GM12878 (cell line): ENCODE measurements around the gene WNK2. TPM values are rescaled to one million over a fixed set of nuclear protein-coding genes. Genes with fewer than 3 reads are reported as not detected.

Source experiments
- ATAC-seq: fragments of 200-7000 bp; cut with Tn5 transposase; 3 replicates; pipeline ENCODE4 v1.9.1; 2020; ENCODE audit warnings: mild to moderate bottlenecking, moderate library complexity
- BruUV-seq: library from RNA; stranded (reverse); fragments of 400-500 nt; replicated peaks from 2 replicates; lab custom pipeline; 2021; lab: Mats Ljungman, UMichigan
- CTCF ChIA-PET: fragments of 300-600 bp; sonication (Branson Sonifier 250); formaldehyde crosslinking; extraction: SDS; loops from one replicate; lab custom pipeline; 2021; ENCODE audit warnings: inconsistent platforms; lab: Yijun Ruan, JAX
- POLR2A ChIA-PET: fragments of 350-600 bp; formaldehyde crosslinking; extraction: SDS; loops from one replicate; lab custom pipeline; 2021; ENCODE audit warnings: inconsistent platforms; lab: Charles Lee
- RAD21 ChIA-PET: fragments of 300-600 bp; sonication (Branson Sonifier 250); formaldehyde crosslinking; loops from one replicate; lab custom pipeline; 2023; ENCODE audit warnings: antibody characterized with exemption; ENCODE audit not compliant: unreplicated experiment; lab: Charles Lee
- SMC1A ChIA-PET: fragments of 300-600 bp; sonication (Branson Sonifier 250); formaldehyde crosslinking; loops from one replicate; lab custom pipeline; 2023; ENCODE audit not compliant: unreplicated experiment, uncharacterized antibody; lab: Charles Lee
- DNase-seq: peaks from one replicate; pipeline ENCODE4 v3.0.0-alpha.2; 2011; ENCODE audit warnings: low read depth, low spot score
- FAIRE-seq: peaks from 3 replicates; lab custom pipeline; 2011; peaks lifted over from hg19 to GRCh38; lab: Jason Lieb, UNC
- H2AFZ ChIP-seq: 2 replicates; pipeline ENCODE4 v1.6.0; 2011; ENCODE audit warnings: low read depth, low read length, control low read depth; ENCODE audit not compliant: control insufficient read depth
- H3K27ac ChIP-seq: 2 replicates; pipeline ENCODE4 v1.5.1; 2011; ENCODE audit warnings: control low read depth; ENCODE audit not compliant: control insufficient read depth, insufficient read depth
- H3K27me3 ChIP-seq, 2 experiments: replicated peaks in 1 of 2; 2 replicates each; pipeline versions ENCODE4 v1.6.0 to v1.6.1; 2011; ENCODE audit warnings: low read length in 1 of 2; ENCODE audit not compliant: control insufficient read depth in 2 of 2, insufficient read depth in 2 of 2
- H3K36me3 ChIP-seq, 2 experiments: 2 replicates each; pipeline ENCODE4 v1.5.1; 2011; ENCODE audit warnings: low read length in 1 of 2; ENCODE audit not compliant: control insufficient read depth in 2 of 2, insufficient read depth in 2 of 2
- H3K4me1 ChIP-seq: 2 replicates; pipeline ENCODE4 v1.6.1; 2011; ENCODE audit warnings: mild to moderate bottlenecking, low read length, moderate library complexity, mixed read lengths; ENCODE audit not compliant: control insufficient read depth, insufficient read depth
- H3K4me2 ChIP-seq: 2 replicates; pipeline ENCODE4 v1.6.0; 2011; ENCODE audit warnings: control low read depth; ENCODE audit not compliant: control insufficient read depth, insufficient read depth
- H3K4me3 ChIP-seq: fragments of 200-600 bp; sonication (generic); 2 replicates; pipeline ENCODE4 v1.5.1; 2016
- H3K79me2 ChIP-seq: 2 replicates; pipeline ENCODE4 v1.6.0; 2011; ENCODE audit warnings: low read length; ENCODE audit not compliant: control insufficient read depth, insufficient read depth
- H3K9ac ChIP-seq: 2 replicates; pipeline ENCODE4 v1.8.0; 2011; ENCODE audit warnings: low read length, control low read depth, mixed read lengths; ENCODE audit not compliant: control insufficient read depth, insufficient read depth
- H3K9me3 ChIP-seq: replicated peaks from 3 replicates; pipeline ENCODE4 v1.5.1; 2011; ENCODE audit warnings: mild to moderate bottlenecking, low read length; ENCODE audit not compliant: control insufficient read depth, insufficient read depth
- H4K20me1 ChIP-seq: 2 replicates; pipeline ENCODE4 v1.6.0; 2011; ENCODE audit not compliant: control insufficient read depth, insufficient read depth
- BCLAF1 ChIP-seq: fragments of 450-650 bp; IDR thresholded peaks from 2 replicates; pipeline ENCODE4 v1.6.1; 2017; ENCODE audit warnings: antibody characterized with exemption, mild to moderate bottlenecking, moderate library complexity
- KAT2A ChIP-seq: conservative IDR thresholded peaks from 2 replicates; pipeline ENCODE4 v1.6.1; 2011; ENCODE audit warnings: low read depth, low read length; ENCODE audit not compliant: control insufficient read depth
- MEF2A ChIP-seq: IDR thresholded peaks from 2 replicates; pipeline ENCODE4 v1.6.1; 2011; ENCODE audit warnings: low read depth, mild to moderate bottlenecking, low read length, moderate library complexity; ENCODE audit not compliant: insufficient read depth
- PML ChIP-seq: IDR thresholded peaks from 2 replicates; pipeline ENCODE4 v1.6.1; 2012; ENCODE audit warnings: low read length, inconsistent platforms
- TARDBP ChIP-seq: IDR thresholded peaks from 2 replicates; pipeline ENCODE4 v1.6.1; 2016; ENCODE audit warnings: borderline replicate concordance
- WGBS: methylation state at CpG from one replicate; pipeline ENCODE4 v1.1.6; 2016; ENCODE audit warnings: low lambda C conversion rate; ENCODE audit not compliant: insufficient replicate concordance, insufficient coverage; ENCODE audit errors: missing lambda C conversion rate; 5-methylcytosine and 5-hydroxymethylcytosine counted together
- in situ Hi-C: fragments of 300-500 bp; cut with MboI; formaldehyde crosslinking; loops from 9 replicates; pipeline ENCODE4 v1.14.3; 2018; ENCODE audit warnings: mixed read lengths
- intact Hi-C: fragments of 100-400 bp; cut with micrococcal nuclease; formaldehyde crosslinking; loops from one replicate; pipeline ENCODE4 v1.14.2; 2022; ENCODE audit not compliant: unreplicated experiment
- polyA plus RNA-seq, 11 experiments: library from polyadenylated mRNA; depleted of rRNA in 4 of 11; unstranded in 6 of 11; stranded (reverse) in 5 of 11; fragments of >200 nt; fragmentation: Nextera tagmentation in 4 of 11; fragmentation: Illumina TruSeq in 1 of 11; extraction: Ambion mirVana in 4 of 11; extraction: Trizol in 1 of 11; gene quantifications; 1 replicate in 1 of 11; 2 replicates in 10 of 11; pipeline versions ENCODE4 v1.2.1 to v1.2.3, GENCODE V29; 2011 to 2016; ENCODE audit warnings: inconsistent platforms in 2 of 11, missing spikeins in 2 of 11, low read depth in 1 of 11
- total RNA-seq, 4 experiments: library from RNA; depleted of rRNA in 3 of 4; stranded (reverse); fragments of >200 nt in 3 of 4; fragmentation: Illumina TruSeq in 1 of 4; extraction: Trizol in 1 of 4; gene quantifications; 2 replicates each; pipeline versions ENCODE4 v1.2.1 to v1.2.3, GENCODE V29; 2013 to 2021

The WNK2 gene
- total and polyA plus RNA-seq, 10 of the 15 experiments (the other 5 are each of a cell fraction or from before 2014, with no cell fraction given) = 0.15 TPM; not detected in 9

- TF ChIP-seq BCLAF1 = no peak
- TF ChIP-seq MEF2A = no peak
Observed at GRCh38 chr9:93188426-93189368, 4.8 kb downstream of the WNK2 start (continued).

- in situ Hi-C loops = no loop called here
- Histone ChIP-seq H3K27ac (no peak overlapping the region), H3K4me3 (no peak overlapping the region), H3K4me1 (no peaks in the 10 kb centered on the region), H3K9ac (no peak overlapping the region), H3K27me3 (peaks cover under 1 to 3% of the 10 kb centered on the region in 2 experiments; a peak in 2 of 4 replicates), H3K9me3 (no peaks in the 10 kb centered on the region), H4K20me1 (no peaks in the 10 kb centered on the region), H3K4me2 (no peak overlapping the region), H2AFZ (no peak overlapping the region), H3K79me2 (no peaks in the 10 kb centered on the region), H3K36me3 (no peaks in the 10 kb centered on the region)
- ATAC-seq (no peak), DNase-seq (no peak), FAIRE-seq (no peak)
- SMC1A ChIA-PET = interaction anchor here (1.0 kb wide), 1 partner anchor 195 kb away, joined by 3 read pairs; no protein-coding TSS in a partner anchor
- TF ChIP-seq KAT2A = no peak
- no peak for TF ChIP-seq TARDBP
- no peak for TF ChIP-seq PML
- CTCF ChIA-PET = interaction anchor here (0.8 kb wide), 1 partner anchor 30 kb away, joined by 3 read pairs; no protein-coding TSS in a partner anchor
- intact Hi-C loops = no loop called here
- RAD21 ChIA-PET = no interaction called here
- no TSS peak for BruUV-seq
- POLR2A ChIA-PET = interaction anchor here (0.5 kb wide), 1 partner anchor 10 kb away, joined by 4 read pairs; no protein-coding TSS in a partner anchor
- WGBS = 30% methylated on average over 21 of the region's 21 CpGs
Observed at GRCh38 chr9:93189369-93190132, 5.6 kb downstream of the WNK2 start.
